NT2/D1 (cell line): ENCODE data around the gene FBXL4.

Experiments used
- YY1 ChIP-seq: IDR thresholded peaks from 2 replicates; pipeline ENCODE4 v1.6.1; 2011; ENCODE audit not compliant: insufficient read length, insufficient read depth
- ZNF274 ChIP-seq: IDR thresholded peaks from 2 replicates; pipeline ENCODE4 v1.6.1; 2011; ENCODE audit warnings: mild to moderate bottlenecking, low read depth, low read length

- TF ChIP-seq YY1 (no peak), ZNF274 (no peak)
Observed at GRCh38 chr6:98824902-98825599, 122.7 kb downstream of the FBXL4 start.
